ENCODE data around the gene ARL16. TPM values are rescaled to one million over a fixed set of nuclear protein-coding genes. Genes with fewer than 3 reads are reported as not detected.
A peak's percentile ranks its signal among the peaks of the same experiment; 100 is the strongest.

The ARL16 gene
- total RNA-seq, 1 donor from 2014 or later, result 46.3 TPM

- Mint-ChIP-seq H3K27ac (ENCODE audit: unreplicated experiment) (no peak overlapping the region), H3K9me3 (ENCODE audit: unreplicated experiment) (no peaks in the 10 kb centered on the region)
Measured at GRCh38 chr17:81717766-81718089, 34.1 kb upstream of the ARL16 start.

DNA sequence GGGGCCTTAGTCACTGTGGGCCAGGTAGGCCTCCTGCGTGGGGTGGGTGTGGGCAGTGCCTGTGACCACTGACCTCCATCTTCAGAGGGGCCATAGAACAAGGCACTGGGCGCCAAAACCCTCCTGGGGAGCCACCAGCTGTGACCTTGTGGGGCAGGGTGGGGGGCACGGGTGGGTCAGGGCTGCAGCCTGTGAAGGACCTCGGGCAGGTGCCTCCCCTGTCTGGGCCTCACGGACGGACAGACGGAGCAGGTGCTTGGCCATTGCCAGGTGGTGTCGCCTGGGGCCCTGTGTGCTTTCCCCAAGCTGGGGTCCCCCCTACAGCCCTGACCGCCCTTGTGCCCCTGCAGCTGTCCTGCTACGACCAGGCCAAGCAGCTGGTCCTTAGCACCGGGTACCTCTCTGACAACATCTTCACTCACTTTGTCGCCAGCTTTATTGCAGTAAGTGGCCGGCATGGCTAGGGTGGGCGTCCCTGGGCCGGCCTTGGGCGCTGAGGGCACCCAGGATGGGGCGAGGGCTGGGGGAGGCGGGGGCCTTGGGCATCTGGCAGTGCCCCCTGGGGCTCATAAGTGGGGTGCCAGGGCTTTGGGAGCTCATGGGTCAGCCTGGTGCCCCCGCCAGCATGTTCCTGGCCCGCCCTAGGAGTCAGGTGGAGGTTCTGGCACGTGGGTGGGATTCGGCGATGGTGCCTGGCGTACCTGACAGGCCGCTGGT lies 33.6 kb upstream of the ARL16 start:
- no peak overlapping the region for H3K4me3 Mint-ChIP-seq (ENCODE audit: unreplicated experiment)
- H3K36me3 Mint-ChIP-seq (ENCODE audit: unreplicated experiment), result no peaks in the 10 kb centered on the region
- H3K27me3 Mint-ChIP-seq (ENCODE audit: unreplicated experiment), result no peaks in the 10 kb centered on the region
- DNase-seq (ENCODE audit: extremely low spot score, unreplicated experiment), result peak; percentile 83
- TF ChIP-seq, protein P1, sequence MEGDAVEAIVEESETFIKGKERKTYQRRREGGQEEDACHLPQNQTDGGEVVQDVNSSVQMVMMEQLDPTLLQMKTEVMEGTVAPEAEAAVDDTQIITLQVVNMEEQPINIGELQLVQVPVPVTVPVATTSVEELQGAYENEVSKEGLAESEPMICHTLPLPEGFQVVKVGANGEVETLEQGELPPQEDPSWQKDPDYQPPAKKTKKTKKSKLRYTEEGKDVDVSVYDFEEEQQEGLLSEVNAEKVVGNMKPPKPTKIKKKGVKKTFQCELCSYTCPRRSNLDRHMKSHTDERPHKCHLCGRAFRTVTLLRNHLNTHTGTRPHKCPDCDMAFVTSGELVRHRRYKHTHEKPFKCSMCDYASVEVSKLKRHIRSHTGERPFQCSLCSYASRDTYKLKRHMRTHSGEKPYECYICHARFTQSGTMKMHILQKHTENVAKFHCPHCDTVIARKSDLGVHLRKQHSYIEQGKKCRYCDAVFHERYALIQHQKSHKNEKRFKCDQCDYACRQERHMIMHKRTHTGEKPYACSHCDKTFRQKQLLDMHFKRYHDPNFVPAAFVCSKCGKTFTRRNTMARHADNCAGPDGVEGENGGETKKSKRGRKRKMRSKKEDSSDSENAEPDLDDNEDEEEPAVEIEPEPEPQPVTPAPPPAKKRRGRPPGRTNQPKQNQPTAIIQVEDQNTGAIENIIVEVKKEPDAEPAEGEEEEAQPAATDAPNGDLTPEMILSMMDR (IDR thresholded peaks at IDR 0.05), result no peak
- no peak overlapping the region for H3K27ac Mint-ChIP-seq (ENCODE audit: unreplicated experiment)
- H3K4me1 Mint-ChIP-seq (ENCODE audit: unreplicated experiment), result peaks cover 15% of the 10 kb centered on the region
- no peaks in the 10 kb centered on the region for H3K9me3 Mint-ChIP-seq (ENCODE audit: unreplicated experiment)

More at GRCh38 chr17:81717766-81718089, 34.1 kb upstream of the ARL16 start:
- peak; percentile 73 for DNase-seq (ENCODE audit: extremely low spot score, unreplicated experiment)
- Mint-ChIP-seq H3K27me3 (ENCODE audit: unreplicated experiment) (no peaks in the 10 kb centered on the region), H3K4me3 (ENCODE audit: unreplicated experiment) (no peak overlapping the region), H3K36me3 (ENCODE audit: unreplicated experiment) (no peaks in the 10 kb centered on the region), H3K4me1 (ENCODE audit: unreplicated experiment) (peaks cover 14% of the 10 kb centered on the region)
- TF ChIP-seq, protein P1 (IDR thresholded peaks at IDR 0.05), result no peak

GRCh38 chr17:81716674-81716996 lies 33.0 kb upstream of the ARL16 start:
- Mint-ChIP-seq H3K9me3 (ENCODE audit: unreplicated experiment) (no peaks in the 10 kb centered on the region), H3K4me1 (ENCODE audit: unreplicated experiment) (peaks cover 13% of the 10 kb centered on the region), H3K27me3 (ENCODE audit: unreplicated experiment) (no peaks in the 10 kb centered on the region), H3K27ac (ENCODE audit: unreplicated experiment) (no peak overlapping the region), H3K4me3 (ENCODE audit: unreplicated experiment) (no peak overlapping the region), H3K36me3 (ENCODE audit: unreplicated experiment) (no peaks in the 10 kb centered on the region)
- no peak for DNase-seq (ENCODE audit: extremely low spot score, unreplicated experiment)
- TF ChIP-seq, protein P1 (IDR thresholded peaks at IDR 0.05), result no peak

- DNase-seq (ENCODE audit: extremely low spot score, unreplicated experiment), result peak; percentile 83
- TF ChIP-seq, protein P1 (IDR thresholded peaks at IDR 0.05), result no peak
- Mint-ChIP-seq H3K27me3 (ENCODE audit: unreplicated experiment) (no peaks in the 10 kb centered on the region), H3K4me1 (ENCODE audit: unreplicated experiment) (peaks cover 18% of the 10 kb centered on the region), H3K27ac (ENCODE audit: unreplicated experiment) (no peak overlapping the region), H3K4me3 (ENCODE audit: unreplicated experiment) (no peak overlapping the region), H3K9me3 (ENCODE audit: unreplicated experiment) (no peaks in the 10 kb centered on the region), H3K36me3 (ENCODE audit: unreplicated experiment) (no peaks in the 10 kb centered on the region)
Measured at GRCh38 chr17:81715872-81716673, 32.5 kb upstream of the ARL16 start.

DNA sequence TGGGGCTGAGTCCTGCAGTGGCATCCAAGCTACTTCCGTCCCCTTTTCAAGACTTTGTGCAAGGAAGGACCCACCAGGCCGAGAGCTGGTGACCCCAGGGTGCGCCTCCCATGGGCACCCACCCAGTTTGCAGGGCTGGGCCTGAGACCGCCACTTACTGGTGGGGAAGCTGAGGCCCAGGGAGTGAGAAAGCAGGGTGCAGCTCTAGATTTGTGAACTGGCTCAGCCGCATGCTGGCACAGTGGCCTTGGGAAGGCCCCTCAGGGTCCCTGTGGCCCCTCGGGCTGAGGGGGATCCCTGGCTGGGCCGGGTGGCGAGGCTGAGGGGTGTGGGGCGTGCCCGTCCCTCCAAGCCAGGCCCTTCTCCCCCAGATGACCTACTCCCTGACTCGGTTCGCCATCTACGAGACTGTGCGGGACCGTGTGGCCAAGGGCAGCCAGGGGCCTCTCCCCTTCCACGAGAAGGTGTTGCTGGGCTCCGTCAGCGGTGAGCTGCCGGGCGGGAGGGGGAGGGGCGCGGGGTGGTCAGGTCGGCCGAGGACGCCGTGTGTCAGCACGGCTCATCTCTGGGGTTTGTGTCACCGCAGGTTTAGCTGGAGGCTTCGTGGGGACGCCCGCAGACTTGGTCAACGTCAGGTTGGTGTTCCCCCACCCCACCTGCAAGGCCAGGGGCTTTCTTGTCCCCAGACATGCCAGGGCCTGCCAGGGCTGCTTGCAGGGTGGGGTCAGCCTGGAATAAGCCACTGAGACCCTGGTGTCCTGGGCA lies 31.7 kb upstream of the ARL16 start:
- DNase-seq (ENCODE audit: extremely low spot score, unreplicated experiment), result peak; percentile 84
- no peaks in the 10 kb centered on the region for H3K27me3 Mint-ChIP-seq (ENCODE audit: unreplicated experiment)
- H3K27ac Mint-ChIP-seq (ENCODE audit: unreplicated experiment), result no peak overlapping the region
- H3K4me3 Mint-ChIP-seq (ENCODE audit: unreplicated experiment), result no peak overlapping the region
- no peaks in the 10 kb centered on the region for H3K36me3 Mint-ChIP-seq (ENCODE audit: unreplicated experiment)
- no peaks in the 10 kb centered on the region for H3K9me3 Mint-ChIP-seq (ENCODE audit: unreplicated experiment)
- TF ChIP-seq, protein P1 (IDR thresholded peaks at IDR 0.05), result no peak
- H3K4me1 Mint-ChIP-seq (ENCODE audit: unreplicated experiment), result peaks cover 26% of the 10 kb centered on the region

Data from osteocyte (in vitro differentiated cells).